GM21367 (cell line): ENCODE measurements around the gene TMEM120A.

Experiments
- ATAC-seq: cut with Tn5 transposase; IDR thresholded peaks from one replicate; pipeline ENCODE4 v1.9.1; 2021; ENCODE audit not compliant: unreplicated experiment

Gene TMEM120A

GRCh38 chr7:75995996-75996395 lies 1.6 kb upstream of the TMEM120A start:
- ATAC-seq, result no peak

DNA sequence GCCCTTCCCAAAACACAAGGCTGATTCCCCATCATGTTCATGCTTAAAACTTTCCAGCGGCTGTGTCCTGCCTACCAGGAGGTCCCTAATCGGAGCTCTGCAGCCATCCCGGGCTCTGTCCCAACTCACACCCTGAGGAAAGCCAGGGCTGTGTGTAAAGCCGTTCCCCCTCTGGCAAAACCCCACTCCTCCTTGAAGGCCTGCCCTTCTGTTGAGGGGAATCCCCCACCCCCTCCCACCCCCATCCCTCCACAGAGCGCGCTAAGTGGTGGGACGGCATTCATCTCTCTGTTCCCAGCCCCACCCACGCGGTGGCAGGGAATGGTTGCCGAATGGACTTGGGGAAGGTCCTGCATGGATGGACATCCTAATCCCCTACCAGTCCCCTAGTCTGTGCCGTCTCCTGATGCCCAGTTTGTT lies 667 bp upstream of the TMEM120A start:
- no peak for ATAC-seq

DNA sequence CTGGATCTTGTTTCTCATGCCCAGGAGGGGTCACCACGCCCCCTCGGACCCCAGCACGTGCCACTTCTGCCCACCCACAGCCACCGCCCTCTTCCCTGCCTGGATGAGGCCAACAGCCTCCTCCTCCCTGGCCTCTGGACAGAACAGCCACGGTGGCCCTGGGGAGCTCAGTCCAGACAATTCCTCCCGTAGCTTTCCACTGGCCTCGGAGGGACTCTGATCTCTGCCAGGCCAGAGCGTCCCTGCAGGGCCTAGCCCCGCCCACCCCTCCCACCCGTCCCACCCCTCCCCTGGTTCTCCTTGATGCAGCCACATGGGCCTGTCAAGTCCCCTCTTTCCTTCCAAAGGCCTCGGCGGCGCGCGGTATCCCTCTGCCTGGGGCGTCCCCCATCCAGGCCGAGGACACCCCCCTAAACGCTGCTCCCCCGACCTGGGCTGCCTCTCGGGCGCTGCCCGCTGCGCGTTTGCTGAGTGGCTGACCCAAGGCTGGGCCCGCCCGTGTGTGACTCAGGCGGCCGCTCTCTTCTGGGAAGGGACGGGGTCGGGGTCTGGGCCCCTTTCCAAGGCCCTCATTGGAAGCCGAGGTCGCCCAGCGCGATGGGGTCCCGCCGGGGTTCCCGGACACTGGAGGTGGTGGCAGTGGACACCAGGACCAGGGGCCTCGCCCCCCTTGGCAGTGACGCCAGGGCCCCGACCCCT lies 557 bp downstream of the TMEM120A start:
- ATAC-seq, result peak; percentile 15

DNA sequence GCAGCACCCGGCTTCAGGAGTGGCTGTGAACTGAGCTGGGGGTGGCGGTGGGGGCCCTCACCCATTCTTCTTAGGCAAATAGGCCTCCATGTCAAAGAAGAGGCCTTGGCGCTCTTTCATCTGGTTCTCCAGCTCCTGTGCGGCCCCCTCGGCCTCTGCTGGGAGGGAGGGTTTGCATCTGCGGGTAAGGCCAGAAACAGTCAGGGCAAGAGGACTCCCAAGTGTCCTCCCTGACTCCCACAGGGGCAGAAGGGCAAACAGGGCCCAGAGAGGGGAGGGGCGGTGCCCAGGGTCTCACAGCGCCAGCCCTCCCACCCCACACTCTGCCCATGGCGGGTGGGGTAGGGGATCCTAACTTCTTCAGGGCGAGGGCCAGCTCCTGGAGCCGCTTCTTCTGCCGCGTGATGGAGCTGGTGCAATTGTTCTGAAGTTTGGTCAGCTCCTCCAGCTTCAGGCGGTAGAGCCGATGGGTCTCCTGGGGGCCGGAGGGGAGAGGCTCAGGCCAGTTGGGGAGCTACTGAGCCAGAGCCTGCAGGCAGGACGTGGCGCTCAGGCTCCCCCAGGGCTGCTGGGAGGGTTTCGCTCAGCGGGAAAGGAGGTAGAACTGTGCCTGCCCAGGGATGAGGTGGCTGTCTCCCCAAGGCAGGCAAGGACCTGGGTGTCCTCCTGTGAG lies 2.2 kb downstream of the TMEM120A start:
- no peak for ATAC-seq

- ATAC-seq, result no peak
Measured at GRCh38 chr7:75991531-75992082, 2.8 kb downstream of the TMEM120A start.

GRCh38 chr7:75989500-75990388 lies 4.7 kb downstream of the TMEM120A start:
- no peak for ATAC-seq

- no peak for ATAC-seq
Measured at GRCh38 chr7:75988568-75989499, 5.6 kb downstream of the TMEM120A start.

DNA sequence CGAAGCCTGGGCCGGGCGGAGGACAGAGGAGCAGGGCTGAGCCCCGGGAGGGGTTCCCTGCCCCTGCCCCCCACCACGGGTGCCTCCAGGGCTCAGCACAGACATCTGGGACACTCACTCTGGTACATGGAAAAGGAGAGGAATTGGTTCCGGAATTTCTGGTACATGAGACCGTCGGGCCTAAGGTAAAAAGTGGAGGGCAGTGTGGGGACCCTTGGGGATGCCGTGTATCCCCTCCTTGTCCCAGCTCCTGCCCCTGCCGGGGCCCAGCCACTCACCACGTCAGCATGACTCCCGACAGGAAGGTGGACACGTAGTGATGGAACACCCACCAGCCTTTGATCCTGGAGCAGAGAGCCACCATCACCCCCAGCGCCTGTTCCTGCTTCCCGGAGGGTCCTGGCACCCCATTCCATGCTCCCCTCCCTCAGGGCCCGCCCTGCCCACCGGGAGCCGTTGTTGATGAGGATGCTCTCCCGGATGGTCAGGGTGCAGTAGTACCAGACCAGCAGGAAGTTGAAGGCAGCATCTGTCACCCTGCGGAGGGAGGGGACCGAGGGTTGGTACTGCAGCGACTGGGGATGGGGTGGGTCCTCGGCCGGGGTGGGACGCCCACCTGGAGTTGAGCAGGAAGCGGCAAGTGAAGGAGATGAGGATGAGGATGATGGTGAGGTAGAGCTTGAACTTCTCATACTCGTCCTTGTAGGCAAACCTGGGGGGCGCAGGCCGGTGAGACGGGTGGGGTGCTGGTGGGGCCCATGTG lies 6.4 kb downstream of the TMEM120A start:
- ATAC-seq, result no peak

GRCh38 chr7:75987026-75987804 lies 7.2 kb downstream of the TMEM120A start:
- ATAC-seq, result no peak

DNA sequence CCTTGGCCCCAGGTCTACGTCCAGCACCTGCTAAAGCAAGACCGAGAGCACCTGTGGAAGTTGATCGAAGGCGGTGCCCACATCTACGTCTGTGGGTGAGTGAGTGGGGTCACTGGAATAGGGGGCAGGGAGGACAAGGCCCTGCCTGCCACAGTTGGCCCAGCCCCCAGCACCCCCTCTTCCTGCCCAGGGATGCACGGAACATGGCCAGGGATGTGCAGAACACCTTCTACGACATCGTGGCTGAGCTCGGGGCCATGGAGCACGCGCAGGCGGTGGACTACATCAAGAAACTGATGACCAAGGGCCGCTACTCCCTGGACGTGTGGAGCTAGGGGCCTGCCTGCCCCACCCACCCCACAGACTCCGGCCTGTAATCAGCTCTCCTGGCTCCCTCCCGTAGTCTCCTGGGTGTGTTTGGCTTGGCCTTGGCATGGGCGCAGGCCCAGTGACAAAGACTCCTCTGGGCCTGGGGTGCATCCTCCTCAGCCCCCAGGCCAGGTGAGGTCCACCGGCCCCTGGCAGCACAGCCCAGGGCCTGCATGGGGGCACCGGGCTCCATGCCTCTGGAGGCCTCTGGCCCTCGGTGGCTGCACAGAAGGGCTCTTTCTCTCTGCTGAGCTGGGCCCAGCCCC lies 8.1 kb downstream of the TMEM120A start:
- no peak for ATAC-seq

DNA sequence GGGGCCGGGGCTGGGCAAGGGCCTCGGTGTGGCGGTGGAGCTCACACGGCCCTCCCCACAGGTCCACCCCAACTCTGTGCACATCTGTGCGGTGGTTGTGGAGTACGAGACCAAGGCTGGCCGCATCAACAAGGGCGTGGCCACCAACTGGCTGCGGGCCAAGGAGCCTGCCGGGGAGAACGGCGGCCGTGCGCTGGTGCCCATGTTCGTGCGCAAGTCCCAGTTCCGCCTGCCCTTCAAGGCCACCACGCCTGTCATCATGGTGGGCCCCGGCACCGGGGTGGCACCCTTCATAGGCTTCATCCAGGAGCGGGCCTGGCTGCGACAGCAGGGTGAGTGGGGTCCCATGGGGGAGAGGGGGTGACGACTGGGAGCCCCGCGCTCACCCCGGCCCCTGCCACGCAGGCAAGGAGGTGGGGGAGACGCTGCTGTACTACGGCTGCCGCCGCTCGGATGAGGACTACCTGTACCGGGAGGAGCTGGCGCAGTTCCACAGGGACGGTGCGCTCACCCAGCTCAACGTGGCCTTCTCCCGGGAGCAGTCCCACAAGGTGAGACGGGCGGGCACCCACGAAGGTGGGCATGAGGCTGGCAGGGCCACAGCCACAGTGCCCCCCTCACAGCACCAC lies 8.8 kb downstream of the TMEM120A start:
- no peak for ATAC-seq

GRCh38 chr7:75985009-75985517 lies 9.3 kb downstream of the TMEM120A start:
- ATAC-seq, result no peak

DNA sequence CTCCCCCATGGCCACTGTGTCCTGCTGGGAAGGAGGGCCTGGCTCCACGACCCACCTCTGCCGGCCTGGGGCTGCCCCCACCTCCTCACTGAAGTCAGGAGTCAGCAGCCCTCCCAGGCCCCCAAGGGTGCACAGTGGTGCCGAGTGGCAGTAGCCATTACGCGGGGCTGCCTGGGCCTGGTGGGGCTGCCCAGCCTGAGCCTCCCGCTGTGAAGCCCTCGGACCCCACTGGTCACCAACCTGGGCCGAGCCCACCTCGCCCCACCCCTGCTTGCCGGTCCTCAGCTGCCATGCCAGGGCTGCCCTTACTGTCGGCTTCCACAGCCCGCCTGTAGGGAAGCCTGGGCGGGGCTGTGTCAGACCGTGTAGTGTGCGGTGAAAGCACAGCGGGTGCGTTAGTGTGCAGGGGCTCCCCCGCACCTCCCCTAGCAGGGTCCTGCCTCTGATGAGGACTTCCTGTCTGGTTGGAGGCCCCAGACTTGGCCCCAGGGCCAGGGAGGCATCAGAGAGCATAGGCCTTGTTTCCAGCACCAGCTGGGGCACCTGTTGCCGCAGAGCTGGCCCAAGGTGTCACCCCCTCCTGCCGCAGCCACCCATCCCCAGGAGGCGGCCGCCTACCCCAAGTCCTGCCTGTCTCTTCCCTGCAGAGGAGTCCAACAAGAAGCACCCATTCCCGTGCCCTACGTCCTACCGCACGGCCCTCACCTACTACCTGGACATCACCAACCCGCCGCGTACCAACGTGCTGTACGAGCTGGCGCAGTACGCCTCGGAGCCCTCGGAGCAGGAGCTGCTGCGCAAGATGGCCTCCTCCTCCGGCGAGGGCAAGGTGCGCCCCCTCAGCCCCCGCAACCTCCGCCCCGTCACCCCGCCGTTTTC lies 10.0 kb downstream of the TMEM120A start:
- no peak for ATAC-seq

DNA sequence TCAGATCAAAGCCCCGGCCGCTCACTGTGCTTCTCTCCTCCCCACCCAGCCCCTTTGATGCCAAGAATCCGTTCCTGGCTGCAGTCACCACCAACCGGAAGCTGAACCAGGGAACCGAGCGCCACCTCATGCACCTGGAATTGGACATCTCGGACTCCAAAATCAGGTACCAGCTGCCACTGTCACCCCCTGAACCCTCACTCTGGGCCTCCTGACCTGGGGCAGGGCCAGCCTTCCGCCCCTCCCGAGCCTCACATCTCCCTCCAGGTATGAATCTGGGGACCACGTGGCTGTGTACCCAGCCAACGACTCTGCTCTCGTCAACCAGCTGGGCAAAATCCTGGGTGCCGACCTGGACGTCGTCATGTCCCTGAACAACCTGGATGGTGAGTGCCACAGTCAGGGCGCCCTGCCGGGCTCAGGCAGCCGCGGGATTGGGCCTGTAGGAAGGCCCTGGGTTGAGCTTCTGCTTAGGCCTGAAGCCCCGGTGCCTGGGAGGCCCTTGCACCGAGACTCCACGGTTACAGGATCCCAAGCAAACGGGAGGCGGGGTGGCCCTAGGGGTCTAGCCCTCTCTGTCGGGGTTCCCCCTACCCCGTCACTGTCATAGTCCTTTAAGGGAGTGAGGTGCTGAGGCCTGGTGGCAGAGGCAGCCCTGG lies 10.8 kb downstream of the TMEM120A start:
- ATAC-seq, result no peak

DNA sequence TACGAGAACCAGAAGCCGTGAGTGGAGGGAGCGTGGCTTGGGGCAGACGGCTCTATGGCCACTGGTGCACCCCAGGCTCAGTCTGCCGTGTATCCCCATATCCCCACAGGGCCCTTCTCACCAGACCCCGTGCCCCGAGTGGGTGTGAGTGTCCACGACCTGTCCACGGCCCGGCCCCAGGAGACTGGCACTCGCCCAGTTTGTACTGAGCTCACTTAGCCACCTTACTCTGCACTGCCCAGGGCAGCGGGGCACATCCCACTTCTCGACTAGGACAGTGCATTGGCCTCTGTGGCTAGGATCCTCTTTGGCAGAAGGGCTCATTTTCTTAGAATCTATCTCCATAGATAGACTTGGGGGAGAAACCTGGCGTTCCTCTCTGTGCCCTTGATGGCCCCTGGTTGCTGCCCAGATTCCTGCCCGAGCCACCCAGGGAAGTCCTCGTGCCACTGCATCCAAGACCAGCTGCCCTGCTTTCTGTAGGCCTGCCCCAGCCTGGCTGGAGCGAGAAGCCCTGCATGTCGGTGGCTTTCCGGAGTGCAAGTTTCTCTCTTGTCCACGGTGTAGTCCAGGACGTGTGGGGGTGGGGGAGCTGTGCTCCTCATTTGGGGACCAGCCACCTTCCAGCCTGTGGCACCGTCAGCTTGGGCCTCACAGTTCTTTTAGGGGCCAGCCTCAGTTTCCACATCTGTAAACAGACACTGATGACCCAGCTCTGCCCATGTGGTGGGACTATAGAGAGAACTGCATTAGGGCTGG lies 11.9 kb downstream of the TMEM120A start:
- ATAC-seq, result no peak
